Liver (tissue), 9 donors: ENCODE data around the gene KNCN. TPM values are rescaled to one million over a fixed set of nuclear protein-coding genes. Genes with fewer than 3 reads are reported as not detected.

Experiments
- DNase-seq: peaks from one replicate; pipeline ENCODE4 v3.0.0-alpha.2; 2017; ENCODE audit warnings: low spot score
- H3K27ac ChIP-seq, 2 donors: one replicate each; pipeline ENCODE4 v1.7.0; 2013; ENCODE audit warnings: inconsistent platforms in 2 of 2, low read length in 2 of 2, control low read depth in 1 of 2, low read depth in 1 of 2, mild to moderate bottlenecking in 1 of 2
- H3K27me3 ChIP-seq, 4 donors: one replicate each; pipeline versions ENCODE4 v1.6.1 to v1.7.0; 2013; ENCODE audit warnings: low read length in 3 of 4, inconsistent platforms in 1 of 4, mild to moderate bottlenecking in 1 of 4, moderate library complexity in 1 of 4; ENCODE audit not compliant: control insufficient read depth in 4 of 4, insufficient read depth in 4 of 4
- H3K36me3 ChIP-seq, 4 donors: one replicate each; pipeline versions ENCODE4 v1.6.1 to v1.7.0; 2013; ENCODE audit warnings: low read length in 3 of 4, mild to moderate bottlenecking in 3 of 4, low read depth in 1 of 4, moderate library complexity in 1 of 4; ENCODE audit not compliant: control insufficient read depth in 4 of 4, insufficient read depth in 3 of 4
- H3K4me1 ChIP-seq, 4 donors: one replicate each; pipeline versions ENCODE4 v1.6.1 to v1.7.0; 2013; ENCODE audit warnings: low read length in 3 of 4, mild to moderate bottlenecking in 3 of 4, moderate library complexity in 1 of 4; ENCODE audit not compliant: control insufficient read depth in 4 of 4, insufficient read depth in 4 of 4
- H3K4me3 ChIP-seq, 3 donors: one replicate each; pipeline versions ENCODE4 v1.6.1 to v1.7.0; 2013; ENCODE audit warnings: low read length in 3 of 3, control low read depth in 1 of 3, low read depth in 1 of 3, mild to moderate bottlenecking in 1 of 3
- H3K9ac ChIP-seq, 2 donors: one replicate each; pipeline ENCODE4 v1.7.0; 2013; ENCODE audit warnings: low read length in 2 of 2, mild to moderate bottlenecking in 2 of 2, moderate library complexity in 2 of 2, control low read depth in 1 of 2, low read depth in 1 of 2
- H3K9me3 ChIP-seq, 4 donors: one replicate each; pipeline versions ENCODE4 v1.6.1 to v1.7.0; 2013; ENCODE audit warnings: low read length in 3 of 4; ENCODE audit not compliant: control insufficient read depth in 4 of 4
- GABPA ChIP-seq, 2 donors: IDR thresholded peaks in 1 of 2; conservative IDR thresholded peaks in 1 of 2; 2 replicates each; pipeline ENCODE4 v1.6.1; 2016; ENCODE audit warnings: antibody characterized with exemption in 2 of 2, mild to moderate bottlenecking in 1 of 2, moderate library complexity in 1 of 2
- HNF4G ChIP-seq: IDR thresholded peaks from 2 replicates; pipeline ENCODE4 v1.6.1; 2016; ENCODE audit warnings: antibody characterized with exemption
- JUND ChIP-seq, 2 donors: IDR thresholded peaks; 2 replicates each; pipeline ENCODE4 v1.6.1; 2016; ENCODE audit warnings: antibody characterized with exemption in 2 of 2
- NR2F2 ChIP-seq: IDR thresholded peaks from 2 replicates; pipeline ENCODE4 v1.6.1; 2016; ENCODE audit warnings: antibody characterized with exemption
- RAD21 ChIP-seq, 2 donors: IDR thresholded peaks; 2 replicates each; pipeline ENCODE4 v1.6.1; 2016; ENCODE audit warnings: antibody characterized with exemption in 2 of 2, mild to moderate bottlenecking in 2 of 2
- SP1 ChIP-seq: IDR thresholded peaks from 2 replicates; pipeline ENCODE4 v1.6.1; 2018; ENCODE audit warnings: antibody characterized with exemption, mild to moderate bottlenecking
- TAF1 ChIP-seq: conservative IDR thresholded peaks from 2 replicates; pipeline ENCODE4 v1.6.1; 2016; ENCODE audit warnings: antibody characterized with exemption, mild to moderate bottlenecking
- YY1 ChIP-seq: IDR thresholded peaks from 2 replicates; pipeline ENCODE4 v1.6.1; 2016; ENCODE audit warnings: antibody characterized with exemption, mild to moderate bottlenecking
- WGBS: extraction: QIAGEN DNeasy Blood & Tissue Kit; methylation state at CpG from one replicate; pipeline ENCODE4 v1.1.7; 2013; 5-methylcytosine and 5-hydroxymethylcytosine counted together
- polyA plus RNA-seq, 2 donors: library from polyadenylated mRNA; stranded (reverse) in 1 of 2; unstranded in 1 of 2; fragments of 200-250 nt in 1 of 2; fragments of >200 nt in 1 of 2; fragmentation: Nextera tagmentation in 1 of 2; extraction: Ambion mirVana in 1 of 2; gene quantifications; one replicate each; pipeline versions ENCODE4 v1.2.1 to v1.2.3, GENCODE V29; 2013 to 2015
- total RNA-seq, 2 donors: library from RNA; depleted of rRNA; stranded (reverse); fragments of >200 nt; gene quantifications; one replicate each; pipeline ENCODE4 v1.2.3, GENCODE V29; 2014
- TF ChIP-seq, protein P1 (sequence below): fragments of 150-350 bp; IDR thresholded peaks from 2 replicates; pipeline ENCODE4 v1.5.1; 2017; ENCODE audit warnings: improper control_type of control experiment, low read depth, low read length; ENCODE audit not compliant: missing input control
- TF ChIP-seq, protein P2 (sequence below): IDR thresholded peaks from 2 replicates; pipeline ENCODE4 v1.6.1; 2016; ENCODE audit warnings: antibody characterized with exemption
- TF ChIP-seq, protein P3 (sequence below): IDR thresholded peaks from 2 replicates; pipeline ENCODE4 v1.6.1; 2016; ENCODE audit warnings: antibody characterized with exemption, mild to moderate bottlenecking
- TF ChIP-seq, protein P4 (sequence below): IDR thresholded peaks from 2 replicates; pipeline ENCODE4 v1.6.1; 2016; ENCODE audit warnings: antibody characterized with exemption
- donor health status: healthy.
- donor health status: healthy.
- donor health status: healthy.
- donor health status: healthy.
- donor health status: healthy.

KNCN gene
- total and polyA plus RNA-seq, 4 donors = not detected

DNA sequence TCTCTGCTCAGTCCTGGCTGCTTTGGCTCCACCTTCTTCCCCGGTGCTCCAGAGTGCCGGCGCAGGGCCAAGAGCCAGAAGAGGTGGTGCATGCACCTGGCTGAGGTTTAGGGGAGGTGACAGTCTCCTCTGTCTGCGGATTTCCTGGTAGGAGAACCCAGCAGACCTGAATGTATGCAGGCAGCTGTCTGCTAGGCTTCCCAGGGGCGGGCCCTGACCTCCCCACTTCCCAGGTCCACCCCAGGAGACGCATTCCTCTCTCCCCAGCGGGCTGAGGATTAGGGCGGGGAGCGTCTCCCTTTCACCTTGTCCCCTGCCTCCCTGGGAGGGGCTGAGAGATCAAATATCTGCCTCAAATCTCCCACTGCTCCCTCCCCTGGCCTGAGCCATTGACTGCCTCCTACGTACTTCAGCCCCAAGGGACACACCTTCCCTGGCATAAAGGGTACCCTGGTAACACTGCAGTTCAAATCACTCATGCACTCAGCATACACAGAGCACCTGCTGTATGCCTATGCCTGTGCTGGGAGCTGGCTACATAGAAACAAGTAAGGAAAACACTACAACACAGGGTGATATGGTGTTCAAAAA lies 34.3 kb downstream of the KNCN start:
- Histone ChIP-seq H3K4me3 (no peak overlapping the region), H3K27ac (no peak overlapping the region), H3K9ac (no peak overlapping the region), H3K27me3 (peaks cover 0 to 4% (median 0%) of the 10 kb centered on the region in 4 donors), H3K36me3 (no peaks in the 10 kb centered on the region), H3K4me1 (peaks cover 0 to 2% (median under 1%) of the 10 kb centered on the region in 4 donors), H3K9me3 (no peaks in the 10 kb centered on the region)
- TF ChIP-seq, protein P1, sequence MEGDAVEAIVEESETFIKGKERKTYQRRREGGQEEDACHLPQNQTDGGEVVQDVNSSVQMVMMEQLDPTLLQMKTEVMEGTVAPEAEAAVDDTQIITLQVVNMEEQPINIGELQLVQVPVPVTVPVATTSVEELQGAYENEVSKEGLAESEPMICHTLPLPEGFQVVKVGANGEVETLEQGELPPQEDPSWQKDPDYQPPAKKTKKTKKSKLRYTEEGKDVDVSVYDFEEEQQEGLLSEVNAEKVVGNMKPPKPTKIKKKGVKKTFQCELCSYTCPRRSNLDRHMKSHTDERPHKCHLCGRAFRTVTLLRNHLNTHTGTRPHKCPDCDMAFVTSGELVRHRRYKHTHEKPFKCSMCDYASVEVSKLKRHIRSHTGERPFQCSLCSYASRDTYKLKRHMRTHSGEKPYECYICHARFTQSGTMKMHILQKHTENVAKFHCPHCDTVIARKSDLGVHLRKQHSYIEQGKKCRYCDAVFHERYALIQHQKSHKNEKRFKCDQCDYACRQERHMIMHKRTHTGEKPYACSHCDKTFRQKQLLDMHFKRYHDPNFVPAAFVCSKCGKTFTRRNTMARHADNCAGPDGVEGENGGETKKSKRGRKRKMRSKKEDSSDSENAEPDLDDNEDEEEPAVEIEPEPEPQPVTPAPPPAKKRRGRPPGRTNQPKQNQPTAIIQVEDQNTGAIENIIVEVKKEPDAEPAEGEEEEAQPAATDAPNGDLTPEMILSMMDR = no peak
- TF ChIP-seq, protein P2, sequence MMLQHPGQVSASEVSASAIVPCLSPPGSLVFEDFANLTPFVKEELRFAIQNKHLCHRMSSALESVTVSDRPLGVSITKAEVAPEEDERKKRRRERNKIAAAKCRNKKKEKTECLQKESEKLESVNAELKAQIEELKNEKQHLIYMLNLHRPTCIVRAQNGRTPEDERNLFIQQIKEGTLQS = no peak
- no peak for TF ChIP-seq GABPA (IDR thresholded peaks at IDR 0.05 in 1 of 2, conservative IDR thresholded peaks at IDR 0.05 in 1 of 2)
- TF ChIP-seq HNF4G = no peak
- DNase-seq = no peak
- WGBS = 15% methylated on average over 10 of the region's 10 CpGs

DNA sequence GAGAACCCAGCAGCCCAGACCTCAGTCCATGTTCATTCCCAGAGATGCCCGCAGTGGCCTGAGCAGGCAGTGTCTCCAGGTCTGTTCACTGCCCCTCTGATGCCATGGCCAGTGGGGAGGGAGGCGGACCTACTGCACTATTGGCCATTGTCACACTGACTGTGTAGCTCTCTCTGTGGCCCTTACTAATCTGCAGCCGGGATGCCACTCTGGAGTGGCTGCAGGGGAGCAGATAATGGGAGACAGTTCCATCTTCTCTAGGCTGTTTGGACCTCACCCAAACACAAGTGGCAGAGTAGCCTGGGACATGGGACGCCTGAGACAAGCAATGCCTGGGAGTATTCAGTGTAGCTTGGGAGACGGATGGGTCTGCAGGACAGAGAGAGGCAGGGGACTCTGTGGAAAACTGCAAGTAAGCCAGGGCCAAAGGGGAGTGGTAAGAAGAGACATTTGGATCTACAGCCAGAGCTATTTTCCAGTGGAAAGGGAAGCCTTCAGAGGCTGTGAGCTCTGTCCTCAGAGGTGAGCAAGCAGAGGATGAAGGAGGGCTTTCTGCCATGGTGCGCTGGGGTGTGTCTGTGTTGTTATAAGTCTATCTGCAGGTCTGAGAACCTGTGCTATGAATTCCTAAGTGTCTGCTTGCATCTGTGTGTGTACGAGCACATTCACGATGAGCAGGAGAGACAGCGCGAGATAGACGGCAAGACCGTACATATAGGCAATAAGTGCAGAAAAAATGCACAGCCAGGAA lies 35.1 kb downstream of the KNCN start:
- no peaks in the 10 kb centered on the region for H3K9me3 ChIP-seq
- no peak overlapping the region for H3K9ac ChIP-seq
- 60% methylated on average over 12 of the region's 12 CpGs for WGBS
- H3K27ac ChIP-seq = no peak overlapping the region
- peaks cover 0 to 4% (median 0%) of the 10 kb centered on the region in 4 donors for H3K27me3 ChIP-seq
- no peaks in the 10 kb centered on the region for H3K4me1 ChIP-seq
- H3K36me3 ChIP-seq = no peaks in the 10 kb centered on the region
- H3K4me3 ChIP-seq = no peak overlapping the region
- DNase-seq = no peak
- no peak for TF ChIP-seq GABPA (IDR thresholded peaks at IDR 0.05 in 1 of 2, conservative IDR thresholded peaks at IDR 0.05 in 1 of 2)
- no peak for TF ChIP-seq JUND (IDR thresholded peaks at IDR 0.05)
- TF ChIP-seq, protein P3, sequence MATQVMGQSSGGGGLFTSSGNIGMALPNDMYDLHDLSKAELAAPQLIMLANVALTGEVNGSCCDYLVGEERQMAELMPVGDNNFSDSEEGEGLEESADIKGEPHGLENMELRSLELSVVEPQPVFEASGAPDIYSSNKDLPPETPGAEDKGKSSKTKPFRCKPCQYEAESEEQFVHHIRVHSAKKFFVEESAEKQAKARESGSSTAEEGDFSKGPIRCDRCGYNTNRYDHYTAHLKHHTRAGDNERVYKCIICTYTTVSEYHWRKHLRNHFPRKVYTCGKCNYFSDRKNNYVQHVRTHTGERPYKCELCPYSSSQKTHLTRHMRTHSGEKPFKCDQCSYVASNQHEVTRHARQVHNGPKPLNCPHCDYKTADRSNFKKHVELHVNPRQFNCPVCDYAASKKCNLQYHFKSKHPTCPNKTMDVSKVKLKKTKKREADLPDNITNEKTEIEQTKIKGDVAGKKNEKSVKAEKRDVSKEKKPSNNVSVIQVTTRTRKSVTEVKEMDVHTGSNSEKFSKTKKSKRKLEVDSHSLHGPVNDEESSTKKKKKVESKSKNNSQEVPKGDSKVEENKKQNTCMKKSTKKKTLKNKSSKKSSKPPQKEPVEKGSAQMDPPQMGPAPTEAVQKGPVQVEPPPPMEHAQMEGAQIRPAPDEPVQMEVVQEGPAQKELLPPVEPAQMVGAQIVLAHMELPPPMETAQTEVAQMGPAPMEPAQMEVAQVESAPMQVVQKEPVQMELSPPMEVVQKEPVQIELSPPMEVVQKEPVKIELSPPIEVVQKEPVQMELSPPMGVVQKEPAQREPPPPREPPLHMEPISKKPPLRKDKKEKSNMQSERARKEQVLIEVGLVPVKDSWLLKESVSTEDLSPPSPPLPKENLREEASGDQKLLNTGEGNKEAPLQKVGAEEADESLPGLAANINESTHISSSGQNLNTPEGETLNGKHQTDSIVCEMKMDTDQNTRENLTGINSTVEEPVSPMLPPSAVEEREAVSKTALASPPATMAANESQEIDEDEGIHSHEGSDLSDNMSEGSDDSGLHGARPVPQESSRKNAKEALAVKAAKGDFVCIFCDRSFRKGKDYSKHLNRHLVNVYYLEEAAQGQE = no peak
- TF ChIP-seq, protein P4, sequence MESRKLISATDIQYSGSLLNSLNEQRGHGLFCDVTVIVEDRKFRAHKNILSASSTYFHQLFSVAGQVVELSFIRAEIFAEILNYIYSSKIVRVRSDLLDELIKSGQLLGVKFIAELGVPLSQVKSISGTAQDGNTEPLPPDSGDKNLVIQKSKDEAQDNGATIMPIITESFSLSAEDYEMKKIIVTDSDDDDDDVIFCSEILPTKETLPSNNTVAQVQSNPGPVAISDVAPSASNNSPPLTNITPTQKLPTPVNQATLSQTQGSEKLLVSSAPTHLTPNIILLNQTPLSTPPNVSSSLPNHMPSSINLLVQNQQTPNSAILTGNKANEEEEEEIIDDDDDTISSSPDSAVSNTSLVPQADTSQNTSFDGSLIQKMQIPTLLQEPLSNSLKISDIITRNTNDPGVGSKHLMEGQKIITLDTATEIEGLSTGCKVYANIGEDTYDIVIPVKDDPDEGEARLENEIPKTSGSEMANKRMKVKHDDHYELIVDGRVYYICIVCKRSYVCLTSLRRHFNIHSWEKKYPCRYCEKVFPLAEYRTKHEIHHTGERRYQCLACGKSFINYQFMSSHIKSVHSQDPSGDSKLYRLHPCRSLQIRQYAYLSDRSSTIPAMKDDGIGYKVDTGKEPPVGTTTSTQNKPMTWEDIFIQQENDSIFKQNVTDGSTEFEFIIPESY = no peak
- TF ChIP-seq NR2F2 = no peak
- no peak for TF ChIP-seq RAD21 (IDR thresholded peaks at IDR 0.05)
- TF ChIP-seq, protein P2 = no peak
- no peak for TF ChIP-seq TAF1
- TF ChIP-seq YY1 = no peak
- TF ChIP-seq SP1 = no peak
